Fibroblast of lung (primary cell): ENCODE results near the gene CYTH2. TPM values are rescaled to one million over a fixed set of nuclear protein-coding genes. Genes with fewer than 3 reads are reported as not detected.

Experiments
- DNase-seq, 2 donors: peaks; one replicate each; pipeline versions ENCODE4 v3.0.0 to v3.0.0-alpha.2; 2010; ENCODE audit warnings: low read depth in 2 of 2
- H2AFZ ChIP-seq: 2 replicates; pipeline ENCODE4 v1.5.1; 2012; ENCODE audit warnings: low read length, control low read depth, inconsistent platforms
- H3K27ac ChIP-seq: 2 replicates; pipeline ENCODE4 v1.5.1; 2011; ENCODE audit warnings: low read length, control low read depth; ENCODE audit not compliant: insufficient read depth
- H3K27me3 ChIP-seq: 2 replicates; pipeline ENCODE4 v1.5.1; 2011; ENCODE audit warnings: mild to moderate bottlenecking, low read length; ENCODE audit not compliant: control insufficient read depth, insufficient read depth
- H3K36me3 ChIP-seq: 2 replicates; pipeline ENCODE4 v1.5.1; 2011; ENCODE audit warnings: low read length; ENCODE audit not compliant: control insufficient read depth, insufficient read depth
- H3K4me1 ChIP-seq: 2 replicates; pipeline ENCODE4 v1.5.1; 2011; ENCODE audit warnings: low read length; ENCODE audit not compliant: control insufficient read depth, insufficient read depth; ENCODE audit errors: extremely low read depth
- H3K4me2 ChIP-seq: 2 replicates; pipeline ENCODE4 v1.5.1; 2011; ENCODE audit warnings: low read length, control low read depth; ENCODE audit not compliant: insufficient read depth; ENCODE audit errors: extremely low read depth
- H3K4me3 ChIP-seq, 4 experiments: fragments of 200-600 bp in 1 of 4; sonication (generic) in 1 of 4; replicated peaks in 1 of 4; 2 replicates each; pipeline ENCODE4 v1.5.1; 2011 to 2016; ENCODE audit warnings: low read length in 4 of 4, low read depth in 3 of 4, mild to moderate bottlenecking in 3 of 4, control low read depth in 2 of 4, inconsistent platforms in 1 of 4, mixed read lengths in 1 of 4; ENCODE audit not compliant: insufficient read depth in 1 of 4; ENCODE audit errors: control extremely low read depth in 1 of 4
- H3K79me2 ChIP-seq: 2 replicates; pipeline ENCODE4 v1.5.1; 2012; ENCODE audit warnings: mild to moderate bottlenecking, low read length, inconsistent platforms; ENCODE audit not compliant: control insufficient read depth, insufficient read depth
- H3K9ac ChIP-seq: 2 replicates; pipeline ENCODE4 v1.5.1; 2011; ENCODE audit warnings: mild to moderate bottlenecking, low read length, control low read depth; ENCODE audit not compliant: insufficient read depth
- H3K9me3 ChIP-seq: 2 replicates; pipeline ENCODE4 v1.5.1; 2012; ENCODE audit warnings: low read depth, low read length; ENCODE audit not compliant: control insufficient read depth, insufficient read depth
- H4K20me1 ChIP-seq: 2 replicates; pipeline ENCODE4 v1.5.1; 2011; ENCODE audit warnings: low read length; ENCODE audit not compliant: control insufficient read depth, insufficient read depth; ENCODE audit errors: extremely low read depth
- CTCF ChIP-seq, 2 donors: IDR thresholded peaks in 1 of 2; conservative IDR thresholded peaks in 1 of 2; 1 replicate in 1 of 2; 2 replicates in 1 of 2; pipeline ENCODE4 v1.5.1; 2011 to 2012; ENCODE audit warnings: low read length in 2 of 2, control low read depth in 1 of 2, inconsistent platforms in 1 of 2, low read depth in 1 of 2, mild to moderate bottlenecking in 1 of 2
- EZH2 ChIP-seq: IDR thresholded peaks from 2 replicates; pipeline ENCODE4 v1.5.1; 2012; ENCODE audit warnings: low read length, control low read depth, mild to moderate bottlenecking; ENCODE audit errors: missing control alignments
- polyA plus RNA-seq, 2 donors: library from polyadenylated mRNA; depleted of rRNA in 1 of 2; stranded (reverse) in 1 of 2; unstranded in 1 of 2; fragments of >200 nt; gene quantifications; 2 replicates each; pipeline ENCODE4 v1.2.1, GENCODE V29; 2011 to 2012; ENCODE audit warnings: missing spikeins in 1 of 2
- total RNA-seq: library from RNA; depleted of rRNA; stranded (reverse); fragments of >200 nt; gene quantifications from 2 replicates; pipeline ENCODE4 v1.2.1, GENCODE V29; 2014

The CYTH2 gene
- total and polyA plus RNA-seq, 2 donors (not counting 1 experiment from before 2014, with no cell fraction given) = 18.6 to 25.8 TPM

GRCh38 chr19:48458016-48458415 is 11.2 kb upstream of the CYTH2 start:
- H3K4me3 ChIP-seq = no peak overlapping the region

GRCh38 chr19:48461651-48461981 is 7.6 kb upstream of the CYTH2 start:
- no peak overlapping the region for H2AFZ ChIP-seq
- H3K4me1 ChIP-seq = no peaks in the 10 kb centered on the region
- no peak overlapping the region for H3K9ac ChIP-seq

More at GRCh38 chr19:48458016-48458415, 11.2 kb upstream of the CYTH2 start:
- no peak overlapping the region for H3K9ac ChIP-seq
- H3K9me3 ChIP-seq = no peaks in the 10 kb centered on the region
- no peak overlapping the region for H3K27ac ChIP-seq
- H3K27me3 ChIP-seq = no peaks in the 10 kb centered on the region
- no peaks in the 10 kb centered on the region for H3K4me1 ChIP-seq
- peak in 1 of 2 donors; percentile 65 for DNase-seq
- TF ChIP-seq CTCF (conservative IDR thresholded peaks at IDR 0.05 in 1 of 2, IDR thresholded peaks at IDR 0.05 in 1 of 2; ENCODE audit: low read depth in 1 of 2, low read length in 2 of 2) (no peak), EZH2 (no peak)
- H4K20me1 ChIP-seq = no peaks in the 10 kb centered on the region
- H2AFZ ChIP-seq = no peak overlapping the region
- no peak overlapping the region for H3K4me2 ChIP-seq
- H3K79me2 ChIP-seq = no peaks in the 10 kb centered on the region
- H3K36me3 ChIP-seq = peaks cover 10% of the 10 kb centered on the region

GRCh38 chr19:48461982-48462655 is 7.0 kb upstream of the CYTH2 start:
- H3K4me3 ChIP-seq = no peak overlapping the region
- peaks cover 2% of the 10 kb centered on the region for H3K36me3 ChIP-seq
- no peaks in the 10 kb centered on the region for H3K27me3 ChIP-seq
- no peak overlapping the region for H3K4me2 ChIP-seq
- DNase-seq = no peak
- H2AFZ ChIP-seq = no peak overlapping the region
- H3K79me2 ChIP-seq = no peaks in the 10 kb centered on the region
- no peaks in the 10 kb centered on the region for H4K20me1 ChIP-seq
- no peak for TF ChIP-seq CTCF (conservative IDR thresholded peaks at IDR 0.05 in 1 of 2, IDR thresholded peaks at IDR 0.05 in 1 of 2; ENCODE audit: low read depth in 1 of 2, low read length in 2 of 2)
- TF ChIP-seq EZH2 = no peak
- no peak overlapping the region for H3K27ac ChIP-seq
- no peaks in the 10 kb centered on the region for H3K4me1 ChIP-seq
- no peaks in the 10 kb centered on the region for H3K9me3 ChIP-seq
- H3K9ac ChIP-seq = no peak overlapping the region

More at GRCh38 chr19:48461651-48461981, 7.6 kb upstream of the CYTH2 start:
- H3K4me2 ChIP-seq = no peak overlapping the region
- no peak for DNase-seq
- H4K20me1 ChIP-seq = no peaks in the 10 kb centered on the region
- H3K79me2 ChIP-seq = no peaks in the 10 kb centered on the region
- H3K27me3 ChIP-seq = no peaks in the 10 kb centered on the region
- peaks cover 2% of the 10 kb centered on the region for H3K36me3 ChIP-seq
- TF ChIP-seq EZH2 (no peak), CTCF (conservative IDR thresholded peaks at IDR 0.05 in 1 of 2, IDR thresholded peaks at IDR 0.05 in 1 of 2; ENCODE audit: low read depth in 1 of 2, low read length in 2 of 2) (no peak)
- H3K4me3 ChIP-seq = no peak overlapping the region
- no peak overlapping the region for H3K27ac ChIP-seq
- H3K9me3 ChIP-seq = no peaks in the 10 kb centered on the region
